SJCRH30 (cell line): ENCODE data around the gene RANGAP1. TPM values are rescaled to one million over a fixed set of nuclear protein-coding genes. Genes with fewer than 3 reads are reported as not detected.

Source experiments
- DNase-seq, 2 experiments: peaks; one replicate each; pipeline ENCODE4 v3.0.0-alpha.2; 2015 to 2020
- H3K27ac ChIP-seq: fragments of 250-450 bp; sonication (Bioruptor Pico); 2 replicates; pipeline ENCODE4 v1.5.1; 2020; ENCODE audit warnings: mild to moderate bottlenecking, moderate library complexity
- H3K27me3 ChIP-seq: fragments of 250-450 bp; sonication (Bioruptor Pico); 2 replicates; pipeline ENCODE4 v1.5.1; 2020; ENCODE audit warnings: mild to moderate bottlenecking, moderate library complexity
- H3K36me3 ChIP-seq: fragments of 250-450 bp; sonication (Bioruptor Pico); 2 replicates; pipeline ENCODE4 v1.5.1; 2020; ENCODE audit warnings: mild to moderate bottlenecking, moderate library complexity
- H3K4me1 ChIP-seq: fragments of 250-450 bp; sonication (Bioruptor Pico); 2 replicates; pipeline ENCODE4 v1.5.1; 2020; ENCODE audit warnings: mild to moderate bottlenecking, moderate library complexity
- H3K4me3 ChIP-seq: fragments of 250-450 bp; sonication (Bioruptor Pico); 2 replicates; pipeline ENCODE4 v1.5.1; 2020; ENCODE audit warnings: mild to moderate bottlenecking, moderate library complexity
- H3K9me3 ChIP-seq: fragments of 250-450 bp; sonication (Bioruptor Pico); replicated peaks from 2 replicates; pipeline ENCODE4 v1.5.1; 2020; ENCODE audit warnings: mild to moderate bottlenecking, moderate library complexity
- total RNA-seq: library from RNA; depleted of rRNA; stranded (reverse); fragments of >200 nt; shearing (Covaris generic); gene quantifications from 2 replicates; pipeline ENCODE4 v1.2.3, GENCODE V29; 2014

The RANGAP1 gene
- total RNA-seq, 1 experiment from 2014 or later, result 55.4 TPM

- no peaks in the 10 kb centered on the region for H3K27me3 ChIP-seq
- H3K36me3 ChIP-seq, result peaks cover 26% of the 10 kb centered on the region
- H3K9me3 ChIP-seq, result 0 out of 2 replicates have a peak, but pooled peaks cover 3% of the 10 kb centered on the region
- DNase-seq, result peak; percentile 69 to 81
- H3K4me1 ChIP-seq, result peaks cover 15% of the 10 kb centered on the region
- peak overlapping the region; percentile 42 for H3K4me3 ChIP-seq
- peak overlapping the region; percentile 53 for H3K27ac ChIP-seq
Observed at GRCh38 chr22:41217553-41218157, 68.3 kb downstream of the RANGAP1 start.

GRCh38 chr22:41216984-41217383 lies 69.0 kb downstream of the RANGAP1 start:
- H3K27me3 ChIP-seq, result no peaks in the 10 kb centered on the region
- H3K4me1 ChIP-seq, result peaks cover 15% of the 10 kb centered on the region
- peak overlapping the region; percentile 53 for H3K27ac ChIP-seq
- H3K36me3 ChIP-seq, result peaks cover 26% of the 10 kb centered on the region
- H3K9me3 ChIP-seq, result 0 out of 2 replicates have a peak, but pooled peaks cover 3% of the 10 kb centered on the region
- DNase-seq, result peak; percentile 77 to 84
- H3K4me3 ChIP-seq, result peak overlapping the region; percentile 42

- DNase-seq, result no peak
- Histone ChIP-seq H3K9me3 (0 out of 2 replicates have a peak, but pooled peaks cover 3% of the 10 kb centered on the region), H3K36me3 (peaks cover 22% of the 10 kb centered on the region), H3K4me3 (no peak overlapping the region), H3K27me3 (no peaks in the 10 kb centered on the region), H3K4me1 (peaks cover 15% of the 10 kb centered on the region), H3K27ac (no peak overlapping the region)
Observed at GRCh38 chr22:41215926-41216325, 70.1 kb downstream of the RANGAP1 start.

GRCh38 chr22:41215409-41215808 lies 70.6 kb downstream of the RANGAP1 start:
- Histone ChIP-seq H3K36me3 (peaks cover 20% of the 10 kb centered on the region), H3K27ac (no peak overlapping the region), H3K4me3 (no peak overlapping the region)

GRCh38 chr22:41206719-41207118 lies 79.3 kb downstream of the RANGAP1 start:
- Histone ChIP-seq H3K36me3 (0 out of 2 replicates have a peak, but pooled peaks cover 3% of the 10 kb centered on the region), H3K4me1 (no peaks in the 10 kb centered on the region), H3K27me3 (no peaks in the 10 kb centered on the region), H3K27ac (no peak overlapping the region), H3K4me3 (no peak overlapping the region), H3K9me3 (no peaks in the 10 kb centered on the region)
- DNase-seq, result no peak

More at GRCh38 chr22:41215409-41215808, 70.6 kb downstream of the RANGAP1 start:
- H3K4me1 ChIP-seq, result peaks cover 15% of the 10 kb centered on the region
- H3K9me3 ChIP-seq, result 0 out of 2 replicates have a peak, but pooled peaks cover 3% of the 10 kb centered on the region
- no peaks in the 10 kb centered on the region for H3K27me3 ChIP-seq
- no peak for DNase-seq

- DNase-seq, result peak; percentile 97
- H3K27me3 ChIP-seq, result no peaks in the 10 kb centered on the region
- H3K27ac ChIP-seq, result peak within 1 kb of the TSS; percentile 78
- 0 out of 2 replicates have a peak, but pooled peaks cover 3% of the 10 kb centered on the region for H3K36me3 ChIP-seq
- no peaks in the 10 kb centered on the region for H3K9me3 ChIP-seq
- no peaks in the 10 kb centered on the region for H3K4me1 ChIP-seq
- peak within 1 kb of the TSS; percentile 94 for H3K4me3 ChIP-seq
Observed at GRCh38 chr22:41204992-41205900, 80.7 kb downstream of the RANGAP1 start, which contains the start of gene L3MBTL2. Gene L3MBTL2, plus strand, starts transcription at chr22:41205312. Its CDS starts 51 bp downstream, at chr22:41205363.

GRCh38 chr22:41204066-41204465 lies 81.9 kb downstream of the RANGAP1 start:
- H3K36me3 ChIP-seq, result no peaks in the 10 kb centered on the region
- no peak for DNase-seq
- no peaks in the 10 kb centered on the region for H3K27me3 ChIP-seq
- H3K9me3 ChIP-seq, result no peaks in the 10 kb centered on the region
- H3K27ac ChIP-seq, result no peak overlapping the region
- H3K4me1 ChIP-seq, result no peaks in the 10 kb centered on the region
- H3K4me3 ChIP-seq, result no peak overlapping the region

- DNase-seq, result no peak
- Histone ChIP-seq H3K4me1 (no peaks in the 10 kb centered on the region), H3K27ac (no peak overlapping the region), H3K4me3 (no peak overlapping the region), H3K9me3 (no peaks in the 10 kb centered on the region), H3K36me3 (no peaks in the 10 kb centered on the region), H3K27me3 (no peaks in the 10 kb centered on the region)
Observed at GRCh38 chr22:41203118-41203517, 82.9 kb downstream of the RANGAP1 start.

- Histone ChIP-seq H3K4me1 (no peaks in the 10 kb centered on the region), H3K36me3 (no peaks in the 10 kb centered on the region), H3K9me3 (no peaks in the 10 kb centered on the region), H3K4me3 (no peak overlapping the region), H3K27ac (no peak overlapping the region), H3K27me3 (no peaks in the 10 kb centered on the region)
- no peak for DNase-seq
Observed at GRCh38 chr22:41201141-41201540, 84.8 kb downstream of the RANGAP1 start.

- Histone ChIP-seq H3K4me1 (no peaks in the 10 kb centered on the region), H3K36me3 (no peaks in the 10 kb centered on the region), H3K9me3 (no peaks in the 10 kb centered on the region), H3K27me3 (no peaks in the 10 kb centered on the region), H3K27ac (no peak overlapping the region), H3K4me3 (peak overlapping the region; percentile 92)
- peak; percentile 41 to 59 for DNase-seq
Observed at GRCh38 chr22:41198027-41198580, 87.9 kb downstream of the RANGAP1 start.

- no peak overlapping the region for H3K27ac ChIP-seq
Observed at GRCh38 chr22:41197038-41197972, 88.7 kb downstream of the RANGAP1 start.

More at GRCh38 chr22:41197038-41197972, 88.7 kb downstream of the RANGAP1 start:
- peak; percentile 79 to 83 for DNase-seq
- Histone ChIP-seq H3K9me3 (no peaks in the 10 kb centered on the region), H3K36me3 (no peaks in the 10 kb centered on the region), H3K27me3 (no peaks in the 10 kb centered on the region), H3K4me3 (peak overlapping the region; percentile 92), H3K4me1 (no peaks in the 10 kb centered on the region)
